Endothelial cell (in vitro differentiated cells): ENCODE results near the gene EIF4G3. TPM values are rescaled to one million over a fixed set of nuclear protein-coding genes. Genes with fewer than 3 reads are reported as not detected.

Experiments
- DNase-seq: peaks from one replicate; pipeline ENCODE4 v3.0.0; 2021; ENCODE audit warnings: low spot score
- H3K27ac Mint-ChIP-seq: one replicate; pipeline ENCODE4 v1.8.0; 2021; ENCODE audit warnings: mixed read lengths, inconsistent platforms; ENCODE audit not compliant: unreplicated experiment
- H3K27me3 Mint-ChIP-seq: one replicate; pipeline ENCODE4 v1.8.0; 2021; ENCODE audit warnings: mild to moderate bottlenecking, moderate library complexity, mixed read lengths, inconsistent platforms; ENCODE audit not compliant: unreplicated experiment
- H3K36me3 Mint-ChIP-seq: one replicate; pipeline ENCODE4 v1.8.0; 2021; ENCODE audit warnings: mild to moderate bottlenecking, low read depth, mixed read lengths, inconsistent platforms; ENCODE audit not compliant: unreplicated experiment
- H3K4me1 Mint-ChIP-seq: one replicate; pipeline ENCODE4 v1.8.0; 2021; ENCODE audit warnings: mild to moderate bottlenecking, mixed read lengths, inconsistent platforms; ENCODE audit not compliant: unreplicated experiment
- H3K4me3 Mint-ChIP-seq: one replicate; pipeline ENCODE4 v1.8.0; 2021; ENCODE audit warnings: mild to moderate bottlenecking, mixed read lengths, inconsistent platforms; ENCODE audit not compliant: unreplicated experiment
- H3K9me3 Mint-ChIP-seq: one replicate; pipeline ENCODE4 v1.8.0; 2021; ENCODE audit warnings: mixed read lengths, inconsistent platforms; ENCODE audit not compliant: unreplicated experiment
- long read RNA-seq: library from polyadenylated mRNA; unstranded; transcript quantifications from one replicate; pipeline ENCODE4 v2.0.0, GENCODE V29; 2020; ENCODE audit not compliant: unreplicated experiment
- total RNA-seq: library from RNA; stranded (reverse); fragmentation: NEBNext Ultra II Directional; extraction: Animal tissue kit (Norgen Biotek cat#: 25700); gene quantifications from one replicate; pipeline ENCODE4 v1.2.1, GENCODE V29; 2021; ENCODE audit not compliant: unreplicated experiment
- TF ChIP-seq, protein P1 (sequence below): fragments of 200-600 bp; sonication (generic); IDR thresholded peaks from one replicate; pipeline ENCODE4 v1.5.0; 2021; ENCODE audit warnings: antibody characterized with exemption; ENCODE audit not compliant: unreplicated experiment

EIF4G3 gene, protein sequence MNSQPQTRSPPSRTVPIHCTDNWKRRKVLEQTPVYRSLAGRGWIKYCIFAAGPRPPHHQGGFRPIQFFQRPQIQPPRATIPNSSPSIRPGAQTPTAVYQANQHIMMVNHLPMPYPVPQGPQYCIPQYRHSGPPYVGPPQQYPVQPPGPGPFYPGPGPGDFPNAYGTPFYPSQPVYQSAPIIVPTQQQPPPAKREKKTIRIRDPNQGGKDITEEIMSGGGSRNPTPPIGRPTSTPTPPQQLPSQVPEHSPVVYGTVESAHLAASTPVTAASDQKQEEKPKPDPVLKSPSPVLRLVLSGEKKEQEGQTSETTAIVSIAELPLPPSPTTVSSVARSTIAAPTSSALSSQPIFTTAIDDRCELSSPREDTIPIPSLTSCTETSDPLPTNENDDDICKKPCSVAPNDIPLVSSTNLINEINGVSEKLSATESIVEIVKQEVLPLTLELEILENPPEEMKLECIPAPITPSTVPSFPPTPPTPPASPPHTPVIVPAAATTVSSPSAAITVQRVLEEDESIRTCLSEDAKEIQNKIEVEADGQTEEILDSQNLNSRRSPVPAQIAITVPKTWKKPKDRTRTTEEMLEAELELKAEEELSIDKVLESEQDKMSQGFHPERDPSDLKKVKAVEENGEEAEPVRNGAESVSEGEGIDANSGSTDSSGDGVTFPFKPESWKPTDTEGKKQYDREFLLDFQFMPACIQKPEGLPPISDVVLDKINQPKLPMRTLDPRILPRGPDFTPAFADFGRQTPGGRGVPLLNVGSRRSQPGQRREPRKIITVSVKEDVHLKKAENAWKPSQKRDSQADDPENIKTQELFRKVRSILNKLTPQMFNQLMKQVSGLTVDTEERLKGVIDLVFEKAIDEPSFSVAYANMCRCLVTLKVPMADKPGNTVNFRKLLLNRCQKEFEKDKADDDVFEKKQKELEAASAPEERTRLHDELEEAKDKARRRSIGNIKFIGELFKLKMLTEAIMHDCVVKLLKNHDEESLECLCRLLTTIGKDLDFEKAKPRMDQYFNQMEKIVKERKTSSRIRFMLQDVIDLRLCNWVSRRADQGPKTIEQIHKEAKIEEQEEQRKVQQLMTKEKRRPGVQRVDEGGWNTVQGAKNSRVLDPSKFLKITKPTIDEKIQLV (N-terminal part only)
- total RNA-seq = 87.6 TPM
- long read RNA-seq, partial matches to known transcripts = 0 of 1 reads
- long read RNA-seq, other reads (novel, unspliced or antisense) = 1 of 1 reads

DNA sequence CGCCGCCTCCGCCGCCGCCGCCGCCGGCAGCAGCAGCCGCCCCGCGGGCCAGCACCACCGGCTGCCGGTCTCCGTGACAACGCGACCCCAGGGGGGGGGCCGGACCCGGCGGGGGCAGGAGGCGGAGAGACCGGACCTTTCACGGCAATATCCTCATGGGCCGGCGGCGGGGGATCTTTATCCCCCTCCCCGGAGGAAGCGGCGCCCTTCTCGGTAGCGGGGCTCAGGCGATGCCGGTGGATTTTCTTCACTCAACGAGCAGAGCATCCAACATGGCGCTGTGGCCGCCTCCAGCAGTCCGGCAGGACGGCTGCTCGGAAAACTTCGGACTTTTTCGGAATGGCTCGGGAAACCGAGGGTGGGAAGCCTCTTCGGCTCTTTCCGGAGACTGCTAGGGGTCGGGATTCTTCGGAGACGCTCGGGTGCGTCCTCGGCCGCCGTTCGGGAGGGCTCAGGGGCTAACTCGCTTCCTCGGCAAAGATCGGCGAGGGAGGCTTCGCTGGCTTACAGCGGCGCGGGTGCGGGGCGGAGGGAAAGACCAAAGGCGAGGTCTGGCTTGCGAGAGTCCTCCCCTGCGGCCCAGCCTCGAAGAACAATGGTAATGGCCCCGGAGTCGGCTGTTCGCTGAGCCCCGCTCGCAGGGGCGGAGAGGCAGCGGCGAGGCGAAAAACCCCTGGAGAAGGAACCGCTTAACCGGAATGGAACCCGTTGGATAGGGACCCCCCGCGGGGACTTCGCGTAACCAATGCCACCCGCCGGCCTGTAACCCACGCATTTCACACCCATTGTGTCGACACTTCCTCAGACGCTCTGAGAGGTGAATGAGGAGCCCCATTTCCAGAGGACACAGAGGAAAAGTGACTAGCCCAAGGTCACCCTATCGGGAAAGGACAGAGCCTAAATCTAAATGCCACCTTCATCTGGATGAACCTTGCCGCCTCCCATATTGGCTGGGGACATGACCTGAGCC is at the start of gene EIF4G3:
EIF4G3 (minus strand) TSS at position 312 of the 970 bp plus-strand sequence. CDS start 174,155 bp downstream, outside the sequence.
- TF ChIP-seq, protein P1, sequence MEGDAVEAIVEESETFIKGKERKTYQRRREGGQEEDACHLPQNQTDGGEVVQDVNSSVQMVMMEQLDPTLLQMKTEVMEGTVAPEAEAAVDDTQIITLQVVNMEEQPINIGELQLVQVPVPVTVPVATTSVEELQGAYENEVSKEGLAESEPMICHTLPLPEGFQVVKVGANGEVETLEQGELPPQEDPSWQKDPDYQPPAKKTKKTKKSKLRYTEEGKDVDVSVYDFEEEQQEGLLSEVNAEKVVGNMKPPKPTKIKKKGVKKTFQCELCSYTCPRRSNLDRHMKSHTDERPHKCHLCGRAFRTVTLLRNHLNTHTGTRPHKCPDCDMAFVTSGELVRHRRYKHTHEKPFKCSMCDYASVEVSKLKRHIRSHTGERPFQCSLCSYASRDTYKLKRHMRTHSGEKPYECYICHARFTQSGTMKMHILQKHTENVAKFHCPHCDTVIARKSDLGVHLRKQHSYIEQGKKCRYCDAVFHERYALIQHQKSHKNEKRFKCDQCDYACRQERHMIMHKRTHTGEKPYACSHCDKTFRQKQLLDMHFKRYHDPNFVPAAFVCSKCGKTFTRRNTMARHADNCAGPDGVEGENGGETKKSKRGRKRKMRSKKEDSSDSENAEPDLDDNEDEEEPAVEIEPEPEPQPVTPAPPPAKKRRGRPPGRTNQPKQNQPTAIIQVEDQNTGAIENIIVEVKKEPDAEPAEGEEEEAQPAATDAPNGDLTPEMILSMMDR = no peak
- Mint-ChIP-seq H3K4me1 (peaks cover 19% of the 10 kb centered on the region), H3K9me3 (no peaks in the 10 kb centered on the region), H3K4me3 (peak within 1 kb of the TSS; percentile 95), H3K27ac (peak within 1 kb of the TSS; percentile 95), H3K27me3 (peaks cover 7% of the 10 kb centered on the region), H3K36me3 (peaks cover 8% of the 10 kb centered on the region)
- peak; percentile 100 for DNase-seq

DNA sequence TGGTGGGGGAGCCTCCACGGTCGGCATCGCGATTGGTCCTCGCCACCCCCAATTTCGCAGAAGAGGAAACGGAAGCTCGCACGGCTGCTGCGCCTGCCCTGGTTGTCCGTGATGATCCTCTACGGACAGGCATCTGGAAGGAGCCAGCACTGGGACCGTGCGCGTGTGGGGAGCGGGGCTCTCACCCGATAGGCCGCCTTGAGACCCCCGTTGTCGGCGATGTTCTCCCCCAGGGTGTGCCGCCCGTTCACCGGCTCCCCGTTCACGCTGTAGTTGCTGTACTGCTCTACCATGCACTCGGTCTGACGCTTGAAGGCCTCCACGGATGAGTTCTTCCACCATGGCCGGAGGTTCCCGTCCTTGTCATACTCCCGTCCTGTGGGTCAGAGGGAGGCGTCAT is 48.4 kb upstream of the EIF4G3 start:
- peaks cover 39% of the 10 kb centered on the region for H3K36me3 Mint-ChIP-seq
- H3K9me3 Mint-ChIP-seq = no peaks in the 10 kb centered on the region
- H3K27me3 Mint-ChIP-seq = peaks cover 4% of the 10 kb centered on the region
- no peak overlapping the region for H3K4me3 Mint-ChIP-seq
- no peak overlapping the region for H3K27ac Mint-ChIP-seq
- TF ChIP-seq, protein P1 = no peak
- DNase-seq = no peak
- no peaks in the 10 kb centered on the region for H3K4me1 Mint-ChIP-seq

DNA sequence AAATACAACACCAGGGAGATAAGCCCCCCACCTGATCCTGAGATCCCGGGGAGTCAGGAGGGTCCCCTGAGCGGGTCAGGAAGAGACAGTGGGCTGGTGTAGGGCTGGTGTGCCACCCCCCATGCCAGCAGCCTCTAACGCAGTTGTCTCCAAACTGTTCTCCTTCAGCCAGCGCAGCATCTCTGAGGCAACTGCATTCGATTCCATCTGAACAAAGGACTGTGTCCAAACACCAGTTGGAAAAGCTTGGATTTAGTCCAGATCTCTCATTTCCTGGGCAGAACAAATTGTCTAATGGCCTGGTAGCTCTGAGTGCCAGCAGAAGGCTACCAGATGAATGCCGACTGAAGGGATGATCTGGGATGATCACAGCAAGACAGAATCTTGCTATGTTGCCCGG is 44.1 kb upstream of the EIF4G3 start:
- Mint-ChIP-seq H3K27me3 (peaks cover 4% of the 10 kb centered on the region), H3K9me3 (no peaks in the 10 kb centered on the region), H3K4me3 (no peak overlapping the region), H3K36me3 (peaks cover 36% of the 10 kb centered on the region), H3K4me1 (no peaks in the 10 kb centered on the region), H3K27ac (no peak overlapping the region)
- TF ChIP-seq, protein P1 = no peak
- no peak for DNase-seq

DNA sequence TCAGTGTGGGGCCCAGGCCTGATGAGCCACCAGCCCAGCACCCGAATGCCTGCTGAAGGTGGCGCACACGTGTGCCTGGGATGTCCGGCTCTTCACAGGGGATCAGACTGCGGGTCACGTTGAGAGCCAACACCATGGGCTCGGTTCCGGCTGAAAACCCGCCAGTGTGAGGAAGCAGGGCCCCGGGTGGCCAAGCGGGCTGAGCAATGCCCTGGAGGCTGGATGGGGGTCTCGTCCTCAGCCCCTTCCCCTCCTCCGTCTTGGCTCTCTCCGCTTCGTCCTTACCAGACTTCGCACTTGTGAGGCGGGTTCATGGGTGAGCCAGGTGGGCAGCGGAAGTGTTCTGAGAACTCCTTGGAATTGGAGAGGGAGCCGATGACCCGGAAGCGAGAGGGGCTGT is 43.0 kb upstream of the EIF4G3 start:
- H3K9me3 Mint-ChIP-seq = no peaks in the 10 kb centered on the region
- peaks cover 29% of the 10 kb centered on the region for H3K36me3 Mint-ChIP-seq
- no peaks in the 10 kb centered on the region for H3K4me1 Mint-ChIP-seq
- H3K27me3 Mint-ChIP-seq = peaks cover 3% of the 10 kb centered on the region
- H3K4me3 Mint-ChIP-seq = peak overlapping the region; percentile 47
- TF ChIP-seq, protein P1 = no peak
- no peak for DNase-seq
- no peak overlapping the region for H3K27ac Mint-ChIP-seq
